ENCODE data around the gene SERPINF2. TPM values are rescaled to one million over a fixed set of nuclear protein-coding genes. Genes with fewer than 3 reads are reported as not detected.
A peak's percentile ranks its signal among the peaks of the same experiment; 100 is the strongest.
"Not testable (repeated sequence)": the region's sequence is repeated elsewhere in the genome, so short reads cannot be mapped to it uniquely, and the experiment has no call there.

The SERPINF2 gene
- total RNA-seq, 2 donors from 2014 or later, result 30.4 to 56.1 TPM

DNA sequence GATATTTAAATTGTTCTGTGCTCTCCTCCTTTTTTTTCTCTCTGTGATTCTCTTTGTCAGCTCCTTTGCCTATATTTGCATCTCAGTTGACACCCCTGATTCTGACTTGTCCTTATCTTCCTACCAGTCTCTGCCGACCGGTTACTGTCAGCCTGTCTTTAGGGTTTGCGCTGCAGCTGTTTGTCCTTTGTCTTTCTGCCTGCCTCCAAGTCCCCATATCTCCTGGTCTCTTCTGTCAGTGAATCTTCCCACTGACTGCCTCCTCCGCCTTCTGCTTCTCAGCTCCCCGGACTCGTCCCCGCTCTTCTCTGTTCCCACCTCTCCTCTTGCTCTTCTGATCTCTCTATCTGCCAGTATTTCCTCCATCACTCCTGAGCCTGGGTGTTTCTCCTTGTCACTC is 37.7 kb upstream of the SERPINF2 start:
- WGBS, result 85% methylated on average over 7 of the region's 7 CpGs
- Histone ChIP-seq H3K4me3 (no peak overlapping the region), H3K27ac (no peak overlapping the region), H3K9me3 (no peaks in the 10 kb centered on the region), H3K27me3 (replicated peaks; ENCODE audit: insufficient read depth) (no peaks in the 10 kb centered on the region), H3K36me3 (no peaks in the 10 kb centered on the region), H3K4me1 (replicated peaks) (no peaks in the 10 kb centered on the region)
- intact Hi-C loops (cut with DNase I), result no loop called here
- TF ChIP-seq, protein P1, sequence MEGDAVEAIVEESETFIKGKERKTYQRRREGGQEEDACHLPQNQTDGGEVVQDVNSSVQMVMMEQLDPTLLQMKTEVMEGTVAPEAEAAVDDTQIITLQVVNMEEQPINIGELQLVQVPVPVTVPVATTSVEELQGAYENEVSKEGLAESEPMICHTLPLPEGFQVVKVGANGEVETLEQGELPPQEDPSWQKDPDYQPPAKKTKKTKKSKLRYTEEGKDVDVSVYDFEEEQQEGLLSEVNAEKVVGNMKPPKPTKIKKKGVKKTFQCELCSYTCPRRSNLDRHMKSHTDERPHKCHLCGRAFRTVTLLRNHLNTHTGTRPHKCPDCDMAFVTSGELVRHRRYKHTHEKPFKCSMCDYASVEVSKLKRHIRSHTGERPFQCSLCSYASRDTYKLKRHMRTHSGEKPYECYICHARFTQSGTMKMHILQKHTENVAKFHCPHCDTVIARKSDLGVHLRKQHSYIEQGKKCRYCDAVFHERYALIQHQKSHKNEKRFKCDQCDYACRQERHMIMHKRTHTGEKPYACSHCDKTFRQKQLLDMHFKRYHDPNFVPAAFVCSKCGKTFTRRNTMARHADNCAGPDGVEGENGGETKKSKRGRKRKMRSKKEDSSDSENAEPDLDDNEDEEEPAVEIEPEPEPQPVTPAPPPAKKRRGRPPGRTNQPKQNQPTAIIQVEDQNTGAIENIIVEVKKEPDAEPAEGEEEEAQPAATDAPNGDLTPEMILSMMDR (IDR thresholded peaks at IDR 0.05), result no peak
- TF ChIP-seq POLR2A (IDR thresholded peaks at IDR 0.05), result no peak
- no peak for TF ChIP-seq POLR2AphosphoS5 (IDR thresholded peaks at IDR 0.05)
- DNase-seq (ENCODE audit: low spot score), result no peak

- no peak for DNase-seq (ENCODE audit: low spot score)
- WGBS, result 86% methylated on average over 5 of the region's 5 CpGs
- Histone ChIP-seq H3K4me3 (no peak overlapping the region), H3K36me3 (no peaks in the 10 kb centered on the region), H3K27me3 (replicated peaks; ENCODE audit: insufficient read depth) (no peaks in the 10 kb centered on the region), H3K9me3 (no peaks in the 10 kb centered on the region), H3K27ac (no peak overlapping the region), H3K4me1 (replicated peaks) (no peaks in the 10 kb centered on the region)
- TF ChIP-seq, protein P1 (IDR thresholded peaks at IDR 0.05), result no peak
- TF ChIP-seq POLR2AphosphoS5 (IDR thresholded peaks at IDR 0.05) (no peak), POLR2A (IDR thresholded peaks at IDR 0.05) (no peak)
- intact Hi-C loops (cut with DNase I), result no loop called here
Observed at GRCh38 chr17:1707107-1707506, 35.6 kb upstream of the SERPINF2 start.

GRCh38 chr17:1708791-1709346 is 33.8 kb upstream of the SERPINF2 start:
- not testable (repeated sequence) for H3K9me3 ChIP-seq; DNase-seq (ENCODE audit: low spot score)

DNA sequence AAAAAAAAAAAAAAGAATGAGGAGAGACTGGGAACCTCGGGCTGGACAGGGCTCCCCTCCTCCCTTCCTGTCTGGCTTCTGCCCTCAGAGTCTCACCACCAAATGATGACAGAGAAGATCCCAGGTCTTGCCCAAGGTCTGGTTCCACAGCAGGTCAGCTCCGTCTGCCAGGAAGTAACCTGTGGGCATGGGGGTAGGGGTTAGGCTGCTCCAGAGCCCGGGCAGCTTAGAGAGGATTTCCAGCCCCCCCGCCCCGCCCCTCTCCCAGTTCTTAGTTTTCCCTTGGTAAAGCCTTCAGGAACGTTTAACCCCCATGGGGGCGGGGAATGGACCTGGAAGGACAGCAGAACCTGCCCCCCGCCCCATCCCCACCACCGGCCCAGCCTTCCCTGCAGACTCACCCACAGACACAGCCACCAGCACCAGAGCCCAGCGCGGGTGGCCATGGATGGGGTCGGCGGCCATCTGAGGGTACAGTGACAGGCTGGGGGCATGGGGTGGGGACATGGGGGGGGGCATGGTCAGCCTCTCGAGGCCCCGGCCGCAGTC is 33.2 kb upstream of the SERPINF2 start:
- intact Hi-C loops (cut with DNase I), result no loop called here
- peak overlapping the region; percentile 77 to 81 for H3K27ac ChIP-seq
- WGBS, result 11% methylated on average over 16 of the region's 16 CpGs
- H3K27me3 ChIP-seq (replicated peaks; ENCODE audit: insufficient read depth), result no peaks in the 10 kb centered on the region
- no peak for DNase-seq (ENCODE audit: low spot score)
- no peak for TF ChIP-seq POLR2AphosphoS5 (IDR thresholded peaks at IDR 0.05)
- TF ChIP-seq, protein P1 (IDR thresholded peaks at IDR 0.05), result no peak
- TF ChIP-seq POLR2A (IDR thresholded peaks at IDR 0.05), result no peak
- no peaks in the 10 kb centered on the region for H3K9me3 ChIP-seq
- peaks cover 10% of the 10 kb centered on the region for H3K4me1 ChIP-seq (replicated peaks)
- peaks cover 0 to 15% of the 10 kb centered on the region in 2 donors for H3K36me3 ChIP-seq
- peak overlapping the region; percentile 71 to 88 for H3K4me3 ChIP-seq

More at GRCh38 chr17:1708791-1709346, 33.8 kb upstream of the SERPINF2 start:
- H3K36me3 ChIP-seq, result peaks cover 0 to 15% of the 10 kb centered on the region in 2 donors
- H3K27ac ChIP-seq; H3K4me3 ChIP-seq; H3K4me1 ChIP-seq (replicated peaks); intact Hi-C loops (cut with DNase I); H3K27me3 ChIP-seq (replicated peaks; ENCODE audit: insufficient read depth): not testable (repeated sequence)
- 96% methylated on average over 10 of the region's 10 CpGs for WGBS

DNA sequence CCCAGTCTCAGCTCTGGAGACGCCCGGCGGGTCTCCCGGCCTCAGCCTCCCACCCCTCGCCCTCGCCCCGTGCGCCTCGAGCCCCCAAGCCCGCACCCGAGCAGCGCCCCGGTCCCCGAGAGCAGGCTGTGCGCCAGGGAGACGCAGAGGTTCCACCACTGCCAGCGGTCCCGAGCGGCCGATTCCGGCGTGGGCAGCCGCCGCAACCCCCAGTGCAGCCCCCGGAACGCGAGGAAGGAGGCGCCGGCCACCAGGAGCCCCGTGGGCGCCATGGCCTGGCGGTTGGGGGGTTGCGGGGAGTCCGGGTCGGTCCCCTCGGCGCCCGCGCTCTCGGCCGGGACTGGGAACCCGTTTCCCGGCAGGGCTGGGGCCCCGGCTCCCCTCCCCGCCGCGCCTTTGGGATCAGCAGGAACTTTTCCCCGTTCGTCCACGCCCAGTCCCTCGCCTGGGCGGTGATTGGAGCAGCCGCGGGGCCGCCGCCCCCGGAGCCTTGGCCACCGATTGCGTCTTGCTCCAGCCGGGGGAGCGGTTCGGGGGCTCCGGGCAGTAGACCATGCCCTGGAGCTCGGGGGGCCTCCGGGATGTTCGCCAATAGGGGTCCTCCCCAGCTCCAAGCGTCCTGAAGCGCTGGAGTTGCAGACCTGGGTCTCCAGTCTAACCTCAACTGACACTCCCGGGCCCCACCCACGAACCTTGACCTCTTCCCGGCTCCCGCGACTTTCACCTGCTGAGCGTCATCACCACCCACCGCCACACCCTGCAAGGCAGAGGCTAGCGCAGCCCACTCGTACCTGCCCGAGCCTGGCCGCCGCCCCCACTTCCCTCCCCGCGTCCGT is 32.5 kb upstream of the SERPINF2 start, which contains the start of gene TLCD2:
Gene TLCD2 (minus strand): TSS at position 407 of the 836 bp plus-strand sequence. CDS start 135 bp downstream, at position 272.
- Histone ChIP-seq H3K27me3 (replicated peaks; ENCODE audit: insufficient read depth) (no peaks in the 10 kb centered on the region), H3K4me1 (replicated peaks) (peaks cover 10% of the 10 kb centered on the region), H3K36me3 (peaks cover 0 to 15% of the 10 kb centered on the region in 2 donors), H3K4me3 (peak within 1 kb of the TSS; percentile 71 to 88), H3K9me3 (no peaks in the 10 kb centered on the region), H3K27ac (peak within 1 kb of the TSS; percentile 77 to 81)
- under 1% methylated on average over 65 of the region's 83 CpGs for WGBS
- intact Hi-C loops (cut with DNase I), result loop anchor here (5.0 to 10.0 kb wide), 2 partner anchors 38 to 135 kb away; no protein-coding TSS in a partner anchor
- peak; percentile 71 for DNase-seq (ENCODE audit: low spot score)
- TF ChIP-seq POLR2AphosphoS5 (IDR thresholded peaks at IDR 0.05) (peak; percentile 73), POLR2A (IDR thresholded peaks at IDR 0.05) (peak; percentile 69)
- TF ChIP-seq, protein P1 (IDR thresholded peaks at IDR 0.05), result peak in 1 of 4 experiments; percentile 5
